Neuronal stem cell (in vitro differentiated cells): ENCODE measurements around the gene KRT82.

Source experiments
- DNase-seq: peaks from one replicate; pipeline ENCODE4 v3.0.0-alpha.2; 2013; ENCODE audit warnings: low spot score
- H2AFZ ChIP-seq: one replicate; pipeline ENCODE4 v1.6.1; 2013; ENCODE audit warnings: mild to moderate bottlenecking, low read length, inconsistent platforms
- H2AK5ac ChIP-seq: 2 replicates; pipeline ENCODE4 v1.6.1; 2013; ENCODE audit warnings: low read depth, mild to moderate bottlenecking, inconsistent platforms, low read length, moderate library complexity, mixed read lengths
- H2BK120ac ChIP-seq: 2 replicates; pipeline ENCODE4 v1.6.1; 2013; ENCODE audit warnings: low read depth, mild to moderate bottlenecking, inconsistent platforms, low read length, moderate library complexity, mixed read lengths
- H2BK12ac ChIP-seq: one replicate; pipeline ENCODE4 v1.6.1; 2013; ENCODE audit warnings: low read length, inconsistent platforms
- H2BK15ac ChIP-seq: 2 replicates; pipeline ENCODE4 v1.6.1; 2013; ENCODE audit warnings: mild to moderate bottlenecking, low read length, inconsistent platforms, mixed read lengths
- H2BK5ac ChIP-seq: one replicate; pipeline ENCODE4 v1.6.1; 2013; ENCODE audit warnings: inconsistent platforms, mild to moderate bottlenecking, low read length, moderate library complexity
- H3K14ac ChIP-seq: one replicate; pipeline ENCODE4 v1.6.1; 2013; ENCODE audit warnings: low read length, inconsistent platforms
- H3K18ac ChIP-seq: 2 replicates; pipeline ENCODE4 v1.6.1; 2013; ENCODE audit warnings: low read length, inconsistent platforms
- H3K23ac ChIP-seq: 2 replicates; pipeline ENCODE4 v1.6.1; 2013; ENCODE audit warnings: low read depth, mild to moderate bottlenecking, mixed read lengths, low read length, inconsistent platforms; ENCODE audit not compliant: poor library complexity
- H3K27ac ChIP-seq: replicated peaks from 3 replicates; pipeline ENCODE4 v1.5.1; 2013; ENCODE audit warnings: low read length, inconsistent platforms
- H3K27me3 ChIP-seq, 3 experiments: 2 replicates each; pipeline ENCODE4 v1.6.1; 2013; ENCODE audit warnings: low read length in 3 of 3, mild to moderate bottlenecking in 2 of 3, inconsistent platforms in 1 of 3, low read depth in 1 of 3, mixed read lengths in 1 of 3, moderate library complexity in 1 of 3; ENCODE audit not compliant: control insufficient read depth in 3 of 3, insufficient read depth in 3 of 3
- H3K36me3 ChIP-seq, 2 donors: replicated peaks in 1 of 2; 2 replicates each; pipeline ENCODE4 v1.6.1; 2013; ENCODE audit warnings: low read length in 2 of 2; ENCODE audit not compliant: control insufficient read depth in 2 of 2, insufficient read depth in 2 of 2
- H3K4ac ChIP-seq: 2 replicates; pipeline ENCODE4 v1.6.1; 2013; ENCODE audit warnings: inconsistent platforms, mild to moderate bottlenecking, low read length, moderate library complexity
- H3K4me1 ChIP-seq, 2 donors: 1 replicate in 1 of 2; 2 replicates in 1 of 2; pipeline ENCODE4 v1.6.1; 2013; ENCODE audit warnings: low read length in 2 of 2, low read depth in 1 of 2; ENCODE audit not compliant: control insufficient read depth in 2 of 2, insufficient read depth in 1 of 2
- H3K4me2 ChIP-seq: one replicate; pipeline ENCODE4 v1.6.1; 2013; ENCODE audit warnings: mild to moderate bottlenecking, low read length, inconsistent platforms; ENCODE audit not compliant: insufficient read depth, poor library complexity, severe bottlenecking
- H3K4me3 ChIP-seq, 2 donors: 2 replicates each; pipeline ENCODE4 v1.5.1; 2013; ENCODE audit warnings: low read length in 2 of 2, mild to moderate bottlenecking in 2 of 2, inconsistent platforms in 1 of 2, moderate library complexity in 1 of 2
- H3K79me1 ChIP-seq: one replicate; pipeline ENCODE4 v1.6.1; 2013; ENCODE audit warnings: low read depth, mild to moderate bottlenecking, inconsistent platforms, low read length, moderate library complexity
- H3K9ac ChIP-seq: one replicate; pipeline ENCODE4 v1.6.1; 2013; ENCODE audit warnings: mild to moderate bottlenecking, low read depth, low read length, inconsistent platforms; ENCODE audit not compliant: poor library complexity
- H3K9me3 ChIP-seq, 2 donors: replicated peaks in 1 of 2; 2 replicates each; pipeline versions ENCODE3 to v1.6.1; 2013; ENCODE audit warnings: low read length in 2 of 2, mild to moderate bottlenecking in 2 of 2, inconsistent platforms in 1 of 2, low read depth in 1 of 2, mixed read lengths in 1 of 2, moderate library complexity in 1 of 2; ENCODE audit not compliant: control insufficient read depth in 2 of 2, insufficient read depth in 1 of 2
- H4K8ac ChIP-seq: one replicate; pipeline ENCODE4 v1.6.1; 2013; ENCODE audit warnings: low read depth, mild to moderate bottlenecking, inconsistent platforms, low read length, moderate library complexity
- H4K91ac ChIP-seq: one replicate; pipeline ENCODE4 v1.6.1; 2013; ENCODE audit warnings: low read length, low read depth, mild to moderate bottlenecking, inconsistent platforms; ENCODE audit not compliant: poor library complexity
- WGBS, 2 donors: extraction: QIAGEN DNeasy Blood & Tissue Kit; methylation state at CpG; one replicate each; pipeline ENCODE4 v1.1.7; 2013; ENCODE audit warnings: missing lambda C conversion rate in 2 of 2, mixed read lengths in 1 of 2; ENCODE audit not compliant: insufficient read length in 2 of 2, insufficient replicate concordance in 1 of 2; ENCODE audit errors: extremely low coverage in 2 of 2; 5-methylcytosine and 5-hydroxymethylcytosine counted together

The KRT82 gene

DNA sequence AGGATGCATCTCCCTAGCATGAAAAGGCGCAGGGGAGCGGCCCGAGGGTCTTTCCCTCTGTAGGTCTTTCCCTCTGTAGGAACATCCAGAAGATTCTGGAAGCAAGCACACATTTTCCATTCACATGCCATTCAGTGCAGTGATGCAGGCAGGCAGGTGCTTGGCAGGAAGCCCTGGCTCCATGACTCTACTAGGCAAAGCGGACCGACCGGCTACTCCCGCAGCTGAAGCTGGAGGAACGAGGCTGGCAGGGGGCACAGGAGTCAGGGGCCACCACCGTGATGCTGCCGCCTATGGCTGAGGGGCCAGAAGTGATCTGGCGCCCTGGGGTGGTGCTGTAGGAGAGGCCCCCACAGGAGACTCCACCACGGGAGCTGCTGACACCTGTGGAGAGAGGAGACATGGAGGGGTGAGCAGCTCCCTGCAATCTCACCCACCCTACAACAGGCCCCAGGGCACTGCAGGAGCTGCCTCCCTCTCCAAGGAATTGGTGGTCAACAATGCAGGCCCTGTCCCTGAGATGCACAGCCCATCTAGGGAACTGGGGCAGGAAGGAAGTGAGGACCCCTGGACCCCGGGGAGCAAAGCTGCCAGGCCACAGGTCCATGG, 45.4 kb downstream of the KRT82 start:
- Histone ChIP-seq H3K9me3 (no peaks in the 10 kb centered on the region), H2AK5ac (no peak overlapping the region), H3K23ac (no peak overlapping the region), H3K4me1 (no peaks in the 10 kb centered on the region), H2BK5ac (no peak overlapping the region), H4K91ac (no peak overlapping the region), H3K14ac (peak overlapping the region; percentile 26), H3K36me3 (no peaks in the 10 kb centered on the region), H2BK120ac (no peak overlapping the region), H3K18ac (no peak overlapping the region), H3K4ac (no peak overlapping the region), H3K27ac (no peak overlapping the region), H3K4me2 (no peak overlapping the region), H3K27me3 (peaks cover 0 to 8% (median 0%) of the 10 kb centered on the region in 3 experiments), H3K79me1 (no peaks in the 10 kb centered on the region), H2AFZ (no peak overlapping the region), H3K4me3 (no peak overlapping the region), H4K8ac (no peak overlapping the region), H3K9ac (no peak overlapping the region), H2BK12ac (no peak overlapping the region), H2BK15ac (no peak overlapping the region)
- DNase-seq = no peak
- no CpG with 5 or more reads among the region's 13 CpGs for WGBS, 2 donors

DNA sequence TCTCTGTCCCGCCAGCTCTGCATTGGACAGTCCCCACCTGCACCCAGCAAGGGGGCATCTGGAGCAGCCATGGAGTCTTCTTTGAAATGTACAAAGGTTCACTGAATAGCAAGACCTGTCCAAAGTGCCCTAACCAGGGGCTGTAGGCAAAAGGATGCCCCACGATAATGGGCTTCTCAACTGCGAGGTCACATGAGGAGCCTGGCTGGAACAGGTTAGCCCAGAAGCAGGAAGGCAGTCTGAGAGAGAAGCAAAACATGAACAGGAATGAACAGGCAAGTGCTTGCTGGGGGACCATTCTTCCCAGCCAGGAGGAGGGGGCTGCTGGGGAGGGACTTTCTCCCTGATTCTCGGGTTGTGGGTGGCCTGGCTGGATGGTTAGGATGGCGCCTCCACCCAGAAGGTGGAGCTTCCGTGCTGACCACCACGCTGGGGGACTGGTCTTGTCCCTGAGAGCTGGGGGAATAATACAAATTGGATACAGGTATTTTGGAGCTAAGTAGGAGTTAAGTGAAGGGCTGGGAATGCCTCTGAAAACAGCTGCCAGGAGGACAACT, 46.0 kb downstream of the KRT82 start:
- Histone ChIP-seq H3K18ac (no peak overlapping the region), H3K9me3 (no peaks in the 10 kb centered on the region), H3K4me1 (no peaks in the 10 kb centered on the region), H3K27me3 (peaks cover 0 to 8% (median 0%) of the 10 kb centered on the region in 3 experiments), H3K4ac (no peak overlapping the region), H4K91ac (no peak overlapping the region), H3K14ac (no peak overlapping the region), H2AK5ac (no peak overlapping the region), H2BK120ac (no peak overlapping the region), H3K36me3 (no peaks in the 10 kb centered on the region), H3K23ac (no peak overlapping the region), H3K9ac (no peak overlapping the region), H3K4me3 (no peak overlapping the region), H2BK12ac (no peak overlapping the region), H4K8ac (no peak overlapping the region), H3K27ac (no peak overlapping the region), H3K4me2 (no peak overlapping the region), H2BK5ac (no peak overlapping the region), H2BK15ac (no peak overlapping the region), H3K79me1 (no peaks in the 10 kb centered on the region), H2AFZ (no peak overlapping the region)
- DNase-seq = no peak
- no CpG with 5 or more reads among the region's 7 CpGs for WGBS, 2 donors

DNA sequence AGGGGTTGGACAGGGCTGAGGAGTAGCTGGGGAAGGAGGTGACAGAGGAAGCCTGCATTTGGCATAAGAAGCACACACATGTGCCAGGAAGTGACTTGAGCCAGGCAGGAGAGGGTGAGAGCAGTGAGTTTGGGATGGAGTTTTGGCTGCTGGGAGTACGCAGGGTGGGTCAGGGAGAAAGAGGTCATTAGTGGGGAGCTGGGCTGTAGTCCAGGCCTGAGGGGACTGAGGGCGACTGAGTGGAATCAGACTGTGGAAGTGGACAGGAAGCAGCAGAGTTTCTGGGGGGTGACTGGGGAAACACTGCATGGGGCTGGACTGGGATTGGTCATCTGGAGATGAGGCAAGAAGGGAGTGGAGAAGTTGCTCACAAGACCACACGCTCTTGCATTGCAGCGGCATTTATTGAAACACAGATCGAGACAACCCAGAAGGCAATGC, 46.5 kb downstream of the KRT82 start:
- Histone ChIP-seq H3K27me3 (peaks cover 0 to 8% (median 0%) of the 10 kb centered on the region in 3 experiments), H3K23ac (peak overlapping the region; percentile 61), H3K79me1 (no peaks in the 10 kb centered on the region), H2BK120ac (no peak overlapping the region), H3K4me1 (no peaks in the 10 kb centered on the region), H2BK5ac (no peak overlapping the region), H4K91ac (no peak overlapping the region), H3K4me2 (no peak overlapping the region), H3K14ac (no peak overlapping the region), H3K9ac (no peak overlapping the region), H3K18ac (peak overlapping the region; percentile 27), H3K4me3 (no peak overlapping the region), H3K9me3 (no peaks in the 10 kb centered on the region), H2BK12ac (no peak overlapping the region), H2AK5ac (no peak overlapping the region), H3K27ac (no peak overlapping the region), H2BK15ac (no peak overlapping the region), H3K4ac (no peak overlapping the region), H4K8ac (no peak overlapping the region), H3K36me3 (no peaks in the 10 kb centered on the region), H2AFZ (no peak overlapping the region)
- no CpG with 5 or more reads among the region's 5 CpGs for WGBS, 2 donors
- no peak for DNase-seq

DNA sequence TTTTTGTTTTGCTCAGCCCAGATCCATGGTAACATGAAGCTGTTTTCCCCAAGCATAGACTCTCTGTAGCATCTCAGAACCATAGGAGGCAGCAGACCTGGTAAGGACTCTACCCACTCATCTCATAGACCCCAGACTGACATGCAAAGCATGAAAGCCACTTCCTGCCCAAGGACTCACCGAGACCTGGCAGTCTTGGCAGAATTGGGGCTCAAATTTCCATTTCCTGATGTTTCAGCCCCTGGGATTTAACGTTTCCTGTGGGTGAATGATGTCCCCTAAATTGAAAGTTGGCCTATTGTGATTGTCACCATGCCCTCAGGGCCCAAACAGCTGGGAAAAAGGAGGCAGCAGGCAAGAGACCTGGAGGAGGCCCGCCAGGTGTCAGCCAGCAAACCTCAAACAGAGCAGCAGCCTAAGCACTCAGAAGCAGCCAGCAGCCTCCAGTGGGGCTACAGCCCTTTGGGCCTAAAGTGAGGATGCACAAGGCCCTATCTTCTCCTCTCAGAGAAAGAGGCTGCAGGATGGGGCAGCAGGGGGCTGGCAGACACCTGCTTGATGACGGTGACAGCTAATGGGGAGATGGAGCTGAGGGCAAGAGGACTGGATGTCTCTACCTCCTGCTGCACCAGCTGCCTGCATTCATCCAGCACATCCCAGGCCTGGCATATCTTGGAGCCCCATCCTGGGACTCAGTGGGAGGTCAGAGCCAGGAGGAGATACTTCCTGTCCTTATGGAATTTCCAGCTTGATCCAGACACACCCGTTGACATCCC, 47.4 kb downstream of the KRT82 start:
- Histone ChIP-seq H2BK5ac (no peak overlapping the region), H4K8ac (no peak overlapping the region), H3K14ac (peak overlapping the region; percentile 39), H3K23ac (no peak overlapping the region), H3K27ac (no peak overlapping the region), H4K91ac (no peak overlapping the region), H3K79me1 (no peaks in the 10 kb centered on the region), H3K9me3 (no peaks in the 10 kb centered on the region), H3K27me3 (peaks cover 0 to 8% (median 0%) of the 10 kb centered on the region in 3 experiments), H3K4me3 (no peak overlapping the region), H2AFZ (no peak overlapping the region), H3K9ac (peak overlapping the region; percentile 10), H2BK120ac (no peak overlapping the region), H2BK12ac (no peak overlapping the region), H3K36me3 (no peaks in the 10 kb centered on the region), H2AK5ac (no peak overlapping the region), H3K18ac (no peak overlapping the region), H3K4me2 (no peak overlapping the region), H3K4ac (no peak overlapping the region), H3K4me1 (no peaks in the 10 kb centered on the region), H2BK15ac (no peak overlapping the region)
- WGBS, 2 donors = no CpG with 5 or more reads among the region's 5 CpGs
- DNase-seq = no peak
